GM12874 (cell line): Measurements from ENCODE around the gene ROCK2.

Experiments used
- TF ChIP-seq, protein P1 (sequence below): IDR thresholded peaks from 2 replicates; pipeline ENCODE4 v1.5.1; 2011; ENCODE audit warnings: low read depth, mild to moderate bottlenecking, control low read depth, low read length, moderate library complexity; ENCODE audit not compliant: insufficient read depth

The ROCK2 gene

DNA sequence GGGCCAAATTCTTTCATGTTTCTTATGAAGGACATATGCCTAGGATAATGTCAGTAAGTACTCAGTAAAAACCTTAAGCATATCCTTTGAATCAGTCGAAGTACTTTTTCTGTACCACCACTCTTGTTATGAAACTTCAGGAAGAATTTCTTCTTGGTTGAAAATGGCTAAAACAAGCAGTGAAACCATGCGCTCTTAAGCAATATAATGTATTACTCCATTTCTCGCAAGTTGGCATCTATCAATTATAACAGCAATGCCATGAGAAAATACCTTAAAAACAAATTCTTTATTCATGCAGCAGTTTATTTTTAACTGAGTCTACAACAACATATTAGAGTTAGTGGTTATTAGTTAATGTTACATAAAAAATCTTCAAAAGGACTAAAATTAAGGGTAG is 148.2 kb downstream of the ROCK2 start:
- TF ChIP-seq, protein P1, sequence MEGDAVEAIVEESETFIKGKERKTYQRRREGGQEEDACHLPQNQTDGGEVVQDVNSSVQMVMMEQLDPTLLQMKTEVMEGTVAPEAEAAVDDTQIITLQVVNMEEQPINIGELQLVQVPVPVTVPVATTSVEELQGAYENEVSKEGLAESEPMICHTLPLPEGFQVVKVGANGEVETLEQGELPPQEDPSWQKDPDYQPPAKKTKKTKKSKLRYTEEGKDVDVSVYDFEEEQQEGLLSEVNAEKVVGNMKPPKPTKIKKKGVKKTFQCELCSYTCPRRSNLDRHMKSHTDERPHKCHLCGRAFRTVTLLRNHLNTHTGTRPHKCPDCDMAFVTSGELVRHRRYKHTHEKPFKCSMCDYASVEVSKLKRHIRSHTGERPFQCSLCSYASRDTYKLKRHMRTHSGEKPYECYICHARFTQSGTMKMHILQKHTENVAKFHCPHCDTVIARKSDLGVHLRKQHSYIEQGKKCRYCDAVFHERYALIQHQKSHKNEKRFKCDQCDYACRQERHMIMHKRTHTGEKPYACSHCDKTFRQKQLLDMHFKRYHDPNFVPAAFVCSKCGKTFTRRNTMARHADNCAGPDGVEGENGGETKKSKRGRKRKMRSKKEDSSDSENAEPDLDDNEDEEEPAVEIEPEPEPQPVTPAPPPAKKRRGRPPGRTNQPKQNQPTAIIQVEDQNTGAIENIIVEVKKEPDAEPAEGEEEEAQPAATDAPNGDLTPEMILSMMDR: no peak

DNA sequence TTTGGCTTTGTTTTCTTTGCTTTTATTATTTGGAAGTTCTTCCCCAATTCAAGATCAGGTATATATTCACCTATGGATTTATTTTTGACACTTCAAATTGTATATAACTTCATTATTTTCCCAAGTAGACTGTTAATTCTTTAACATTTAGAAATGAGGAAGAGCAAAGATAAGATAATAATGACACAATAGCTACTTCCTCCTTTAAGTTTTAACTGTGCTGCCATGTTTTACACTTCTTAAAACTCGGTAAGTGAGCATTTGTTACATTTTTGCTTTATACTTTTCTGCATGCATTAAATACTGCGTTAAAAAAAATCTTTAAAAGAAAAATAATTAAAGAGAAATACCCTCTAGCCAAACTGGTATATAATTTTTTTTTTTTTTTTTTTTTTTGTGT is 156.7 kb downstream of the ROCK2 start:
- TF ChIP-seq, protein P1: no peak

DNA sequence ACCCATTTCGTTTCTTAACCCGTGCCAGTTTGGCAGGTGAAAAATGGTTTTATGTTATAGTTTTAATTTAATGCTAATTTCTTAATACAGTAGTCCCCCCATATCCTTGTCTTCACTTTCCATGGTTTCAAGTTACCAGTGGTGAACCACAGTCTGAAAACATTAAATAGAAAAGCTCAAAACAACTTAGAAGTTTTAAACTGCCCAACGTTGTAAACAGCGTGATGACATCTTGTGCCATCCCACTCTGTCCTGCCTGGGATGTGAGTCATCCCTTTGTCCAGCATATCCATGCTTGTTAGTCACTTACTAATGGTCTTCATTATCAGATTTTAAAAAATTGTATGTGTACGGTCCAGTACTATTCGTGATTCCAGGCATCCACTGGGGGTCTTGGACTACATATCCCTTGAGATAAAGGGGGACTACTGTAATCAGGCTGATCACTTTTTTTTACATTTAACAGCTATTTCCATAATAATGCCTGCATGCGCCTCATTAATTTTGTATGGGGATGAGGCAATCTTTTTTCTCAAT is 157.3 kb downstream of the ROCK2 start:
- TF ChIP-seq, protein P1: no peak

GRCh38 chr2:11186145-11186544 is 158.3 kb downstream of the ROCK2 start:
- TF ChIP-seq, protein P1: no peak

GRCh38 chr2:11182951-11183350 is 161.5 kb downstream of the ROCK2 start:
- TF ChIP-seq, protein P1: no peak

GRCh38 chr2:11180653-11181052 is 163.8 kb downstream of the ROCK2 start:
- TF ChIP-seq, protein P1: no peak

GRCh38 chr2:11179899-11180298 is 164.5 kb downstream of the ROCK2 start:
- TF ChIP-seq, protein P1: no peak
